ENCODE measurements around the gene NEK6.

NEK6 gene

DNA sequence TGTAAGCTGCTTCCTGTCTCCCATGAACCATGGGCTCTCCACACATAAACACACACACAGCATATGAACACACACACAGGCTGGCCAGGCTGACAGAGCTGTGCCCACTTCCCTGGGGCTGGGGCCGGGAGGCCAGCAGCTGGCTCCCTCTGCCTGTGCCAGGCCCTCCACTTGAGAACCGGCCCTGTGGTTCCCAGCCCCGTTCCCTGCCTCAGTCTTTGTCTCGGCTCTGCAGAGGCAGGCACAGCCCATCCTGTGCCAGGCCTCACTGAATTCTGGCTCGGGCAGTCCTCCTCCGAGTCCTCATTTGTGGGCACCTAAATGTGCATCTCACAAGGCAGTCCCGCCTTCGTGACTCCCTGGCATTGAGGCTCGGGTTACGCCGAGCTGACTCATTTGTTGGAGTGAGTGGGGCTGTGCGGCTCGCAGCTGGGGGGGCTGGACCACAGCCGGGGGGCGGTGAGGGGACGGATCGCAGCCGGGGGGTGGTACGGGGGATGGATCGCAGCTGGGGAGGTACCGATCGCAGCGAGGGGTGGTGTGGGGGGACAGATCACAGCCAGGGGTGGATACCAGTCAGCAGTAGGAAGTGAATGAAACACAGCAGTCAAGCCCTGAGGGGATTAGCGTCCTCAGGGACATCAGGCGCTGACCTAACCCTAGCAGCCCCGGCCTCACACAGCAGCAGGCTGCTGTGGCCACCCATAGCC is 85.2 kb downstream of the NEK6 start:
- DNase-seq (ENCODE audit: low spot score): no peak

GRCh38 chr9:124343533-124344290 is 86.0 kb downstream of the NEK6 start:
- no peak for DNase-seq (ENCODE audit: low spot score)

DNA sequence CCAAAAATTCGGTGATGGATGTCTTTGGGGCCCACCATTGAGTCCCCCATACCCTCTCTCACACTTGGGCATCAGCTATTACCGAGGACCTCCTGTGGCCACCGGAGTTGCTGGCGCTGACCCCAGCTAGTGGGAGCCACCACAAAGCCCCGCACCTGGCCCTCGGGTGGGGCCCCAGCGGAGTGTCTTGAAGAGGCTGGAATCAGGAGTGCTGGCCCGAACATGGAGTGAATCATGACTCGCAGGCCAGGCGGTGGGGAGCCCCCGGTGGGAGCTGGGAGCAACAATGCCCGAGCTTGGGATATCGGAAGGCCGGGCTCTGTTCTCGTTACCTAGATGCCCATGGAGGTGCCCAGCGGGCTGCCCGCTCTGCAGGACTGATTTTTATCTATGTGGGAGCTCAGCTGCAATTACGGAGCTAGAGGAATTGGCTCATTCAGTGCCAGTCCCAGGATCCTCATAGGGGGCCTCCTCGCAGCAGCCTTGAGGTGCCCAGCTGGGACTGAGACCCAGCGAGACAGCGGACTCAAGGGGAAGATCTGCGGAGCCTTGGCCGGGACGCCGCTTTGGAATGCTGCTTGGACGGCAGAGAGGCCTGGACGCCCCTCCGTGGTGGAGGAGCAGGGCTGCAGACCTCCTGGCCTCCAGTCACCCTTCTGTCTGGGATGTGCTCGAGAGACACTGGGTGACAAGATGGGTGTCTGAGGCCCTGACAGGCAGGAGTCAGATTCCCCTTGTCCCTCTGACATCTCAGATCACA is 86.7 kb downstream of the NEK6 start:
- no peak for DNase-seq (ENCODE audit: low spot score)

- DNase-seq (ENCODE audit: low spot score): no peak
These were observed 87.3 kb downstream of the NEK6 start for GRCh38 chr9:124345063-124345462.

GRCh38 chr9:124345751-124346281 is 88.1 kb downstream of the NEK6 start:
- DNase-seq (ENCODE audit: low spot score): no peak

GRCh38 chr9:124346347-124347163 is 88.8 kb downstream of the NEK6 start:
- DNase-seq (ENCODE audit: low spot score): no peak

DNA sequence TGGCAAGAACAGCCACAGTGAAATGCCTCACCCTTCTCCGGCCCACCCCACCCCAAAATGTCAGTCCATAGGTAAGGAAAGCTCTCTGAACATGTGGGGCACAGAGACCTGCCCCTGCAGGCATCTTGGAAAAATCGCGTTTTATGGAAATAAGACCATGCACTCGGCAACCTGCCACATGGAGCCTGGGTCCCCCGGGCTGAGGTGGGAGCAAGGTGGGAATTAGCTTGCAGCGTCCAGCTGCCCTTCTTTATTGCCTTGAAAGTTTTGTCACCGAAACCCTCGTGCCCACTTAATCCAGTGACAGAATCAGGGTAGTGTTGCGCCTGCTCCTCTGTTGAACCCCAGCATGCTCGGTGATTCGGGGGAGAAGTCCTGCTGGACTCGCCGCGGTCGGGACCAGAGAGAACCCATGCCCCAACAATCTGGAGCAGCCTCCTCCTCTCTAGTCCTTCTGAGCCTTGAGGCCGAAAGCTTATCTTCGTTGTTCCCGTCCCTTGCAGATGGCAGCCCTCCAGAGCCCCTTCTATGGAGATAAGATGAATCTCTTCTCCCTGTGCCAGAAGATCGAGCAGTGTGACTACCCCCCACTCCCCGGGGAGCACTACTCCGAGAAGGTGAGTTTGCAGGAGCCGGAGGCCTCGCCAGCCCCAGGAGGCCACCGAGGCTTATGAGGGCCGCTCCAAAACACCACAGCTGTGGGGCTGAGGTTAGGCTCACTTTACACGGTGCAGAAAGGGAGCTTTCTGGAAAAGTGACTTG is 89.6 kb downstream of the NEK6 start:
- DNase-seq (ENCODE audit: low spot score): no peak

GRCh38 chr9:124347968-124348358 is 90.2 kb downstream of the NEK6 start:
- no peak for DNase-seq (ENCODE audit: low spot score)

GRCh38 chr9:124348363-124348762 is 90.6 kb downstream of the NEK6 start:
- DNase-seq (ENCODE audit: low spot score): no peak

GRCh38 chr9:124348831-124349230 is 91.1 kb downstream of the NEK6 start:
- DNase-seq (ENCODE audit: low spot score): no peak

- DNase-seq (ENCODE audit: low spot score): no peak
These were observed 91.5 kb downstream of the NEK6 start for GRCh38 chr9:124349267-124349666.

GRCh38 chr9:124349675-124350493 is 92.1 kb downstream of the NEK6 start:
- DNase-seq (ENCODE audit: low spot score): no peak

GRCh38 chr9:124350494-124351263 is 92.9 kb downstream of the NEK6 start:
- no peak for DNase-seq (ENCODE audit: low spot score)

DNA sequence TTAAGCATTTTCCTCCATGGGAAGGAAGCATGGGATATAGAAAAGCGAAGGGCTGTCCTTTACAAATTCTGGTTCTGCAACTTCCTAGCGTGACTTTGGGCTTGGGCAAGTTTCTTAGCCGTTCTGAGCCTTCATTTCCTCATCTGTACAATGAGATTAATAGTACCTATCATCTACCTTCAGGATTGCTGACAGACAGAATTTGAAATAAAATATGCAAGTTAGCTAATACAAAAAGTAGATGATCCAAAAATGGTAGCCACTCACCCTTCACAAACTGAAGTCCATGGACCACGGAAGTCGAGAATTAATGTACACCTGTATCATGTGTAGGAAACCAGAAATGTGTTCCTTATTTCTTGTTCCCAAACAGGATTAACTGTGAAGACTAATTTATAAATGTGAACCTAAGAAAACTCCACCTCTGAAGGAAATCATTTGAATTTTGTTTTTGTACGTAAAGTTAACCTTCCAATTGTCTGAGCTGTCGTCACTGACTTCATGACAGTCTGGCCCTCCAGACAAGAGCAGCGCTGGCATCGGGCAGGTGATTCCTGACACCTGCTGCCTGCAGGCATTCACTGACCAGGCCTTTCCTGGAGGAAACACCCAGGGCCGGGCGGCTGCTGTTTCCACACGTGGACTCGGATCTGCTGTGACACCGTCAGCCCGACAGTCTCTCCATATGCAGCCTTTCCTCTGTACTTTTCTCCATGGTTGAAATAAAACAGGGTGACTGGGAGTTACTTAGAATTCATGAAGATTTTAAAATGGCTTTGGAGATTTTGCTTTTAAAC is 94.1 kb downstream of the NEK6 start:
- DNase-seq (ENCODE audit: low spot score): no peak

DNA sequence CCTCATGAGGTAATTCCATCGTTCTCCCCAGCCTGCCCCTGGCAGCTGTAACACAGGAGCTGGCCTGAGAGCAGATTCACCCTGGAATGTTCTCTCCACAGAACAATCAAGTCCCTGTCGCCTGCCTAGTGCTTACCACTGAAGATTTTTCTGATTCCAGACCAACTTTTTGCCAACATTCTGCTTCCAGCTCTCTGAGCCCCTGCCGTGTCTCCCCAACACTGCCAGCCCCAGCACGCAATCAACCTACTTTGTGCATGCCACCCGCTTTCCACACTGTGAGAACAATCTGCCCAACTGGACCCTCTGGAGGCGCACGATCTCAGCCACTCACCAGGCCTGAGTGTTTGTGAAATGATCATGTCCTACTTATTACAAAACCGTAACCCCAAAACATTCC is 94.9 kb downstream of the NEK6 start:
- DNase-seq (ENCODE audit: low spot score): no peak

DNA sequence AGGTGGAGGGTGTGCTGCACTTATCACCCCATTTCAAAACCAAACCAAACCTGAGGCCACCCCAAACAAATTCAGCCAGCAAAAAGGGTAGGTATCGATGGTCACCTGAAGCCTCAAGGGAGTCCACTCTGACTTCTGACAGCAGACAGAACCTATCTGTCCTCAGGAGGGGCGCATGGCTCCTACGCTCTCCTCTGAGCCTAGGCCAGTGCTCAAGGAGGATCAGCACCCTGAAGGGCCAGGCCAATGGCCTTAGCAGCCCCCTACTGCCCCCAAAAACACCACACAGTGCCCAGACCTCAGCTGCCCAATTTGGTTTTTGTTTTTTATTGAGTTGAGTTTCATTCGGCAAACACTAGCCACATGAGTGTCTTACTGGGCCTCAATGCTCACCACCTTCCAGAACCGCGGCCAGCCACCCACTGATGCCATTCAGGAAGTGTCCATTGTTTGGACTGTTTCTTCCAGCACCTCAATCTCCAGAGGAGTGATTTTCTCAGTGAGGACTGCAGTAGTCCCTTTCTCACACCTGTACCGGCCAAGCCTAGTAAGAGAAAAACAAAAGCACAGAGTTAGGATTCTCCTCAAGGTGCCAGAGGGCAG is 95.5 kb downstream of the NEK6 start:
- no peak for DNase-seq (ENCODE audit: low spot score)

- DNase-seq (ENCODE audit: low spot score): no peak
These were observed 96.1 kb downstream of the NEK6 start for GRCh38 chr9:124353811-124354274.

All from HuH-7 (cell line).